CD14-positive monocyte (primary cell): ENCODE results near the gene STYXL2. TPM values are rescaled to one million over a fixed set of nuclear protein-coding genes. Genes with fewer than 3 reads are reported as not detected.

Experiments used
- DNase-seq, 3 donors: peaks; one replicate each; pipeline ENCODE4 v3.0.0-alpha.2; 2011 to 2022
- H2AFZ ChIP-seq: 2 replicates; pipeline ENCODE4 v1.6.0; 2012; ENCODE audit warnings: mild to moderate bottlenecking, low read depth, low read length, inconsistent platforms; ENCODE audit not compliant: insufficient read depth, poor library complexity, severe bottlenecking
- H3K27ac ChIP-seq, 2 donors: 1 replicate in 1 of 2; 2 replicates in 1 of 2; pipeline ENCODE4 v1.5.1; 2012 to 2013; ENCODE audit warnings: low read length in 2 of 2, control low read depth in 1 of 2, inconsistent platforms in 1 of 2, low read depth in 1 of 2, mild to moderate bottlenecking in 1 of 2
- H3K27me3 ChIP-seq, 2 donors: one replicate each; pipeline versions ENCODE4 v1.6.0 to v1.6.1; 2011 to 2013; ENCODE audit warnings: low read length in 2 of 2; ENCODE audit not compliant: control insufficient read depth in 2 of 2, insufficient read depth in 2 of 2
- H3K36me3 ChIP-seq, 2 donors: replicated peaks in 1 of 2; 1 replicate in 1 of 2; 2 replicates in 1 of 2; pipeline versions ENCODE4 v1.5.1 to v1.6.1; 2012 to 2013; ENCODE audit warnings: low read length in 2 of 2, control low read depth in 1 of 2, inconsistent platforms in 1 of 2, mild to moderate bottlenecking in 1 of 2; ENCODE audit not compliant: insufficient read depth in 2 of 2, control insufficient read depth in 1 of 2
- H3K4me1 ChIP-seq, 2 donors: 1 replicate in 1 of 2; 2 replicates in 1 of 2; pipeline versions ENCODE4 v1.5.1 to v1.6.1; 2012 to 2013; ENCODE audit warnings: low read length in 2 of 2, control low read depth in 1 of 2, inconsistent platforms in 1 of 2, mild to moderate bottlenecking in 1 of 2, moderate library complexity in 1 of 2; ENCODE audit not compliant: insufficient read depth in 2 of 2, control insufficient read depth in 1 of 2
- H3K4me2 ChIP-seq: replicated peaks from 2 replicates; pipeline ENCODE3; 2012; ENCODE audit warnings: low read length, moderate library complexity, mild to moderate bottlenecking; ENCODE audit not compliant: poor library complexity, severe bottlenecking; ENCODE audit errors: extremely low read depth
- H3K4me3 ChIP-seq, 3 experiments: fragments of 200-600 bp in 1 of 3; sonication (generic) in 1 of 3; replicated peaks in 1 of 3; 1 replicate in 2 of 3; 2 replicates in 1 of 3; pipeline ENCODE4 v1.5.1; 2011 to 2013; ENCODE audit warnings: low read length in 3 of 3, mild to moderate bottlenecking in 3 of 3, control low read depth in 2 of 3, low read depth in 2 of 3, inconsistent platforms in 1 of 3, moderate library complexity in 1 of 3
- H3K79me2 ChIP-seq: 2 replicates; pipeline ENCODE4 v1.6.0; 2012; ENCODE audit warnings: mild to moderate bottlenecking, control low read depth, inconsistent platforms, low read length, moderate library complexity; ENCODE audit not compliant: insufficient read depth
- H3K9ac ChIP-seq: 2 replicates; pipeline ENCODE4 v1.6.0; 2017; ENCODE audit warnings: low read length, mild to moderate bottlenecking; ENCODE audit not compliant: insufficient read depth, poor library complexity, severe bottlenecking
- H3K9me3 ChIP-seq, 2 donors: replicated peaks in 1 of 2; 1 replicate in 1 of 2; 2 replicates in 1 of 2; pipeline versions ENCODE4 v1.5.1 to v1.6.1; 2012 to 2013; ENCODE audit warnings: low read length in 2 of 2, control low read depth in 1 of 2; ENCODE audit not compliant: control insufficient read depth in 1 of 2, insufficient read depth in 1 of 2
- H4K20me1 ChIP-seq: 2 replicates; pipeline ENCODE4 v1.6.0; 2012; ENCODE audit warnings: mild to moderate bottlenecking, low read length, control low read depth, moderate library complexity; ENCODE audit not compliant: insufficient read depth
- H3K27ac Mint-ChIP-seq, 7 donors: one replicate each; pipeline ENCODE4 v1.8.0; 2020; ENCODE audit warnings: mild to moderate bottlenecking in 7 of 7, mixed read lengths in 7 of 7, moderate library complexity in 6 of 7, inconsistent platforms in 2 of 7
- H3K27me3 Mint-ChIP-seq, 3 donors: one replicate each; pipeline ENCODE4 v1.8.0; 2021 to 2022; ENCODE audit warnings: low read depth in 3 of 3, mild to moderate bottlenecking in 3 of 3, mixed read lengths in 3 of 3, moderate library complexity in 3 of 3, inconsistent platforms in 1 of 3
- H3K36me3 Mint-ChIP-seq, 2 donors: one replicate each; pipeline ENCODE4 v1.8.0; 2020; ENCODE audit warnings: mixed read lengths in 2 of 2, inconsistent platforms in 1 of 2, mild to moderate bottlenecking in 1 of 2
- H3K4me1 Mint-ChIP-seq: one replicate; pipeline ENCODE4 v1.8.0; 2020; ENCODE audit warnings: mild to moderate bottlenecking, mixed read lengths
- H3K4me3 Mint-ChIP-seq, 2 donors: one replicate each; pipeline ENCODE4 v1.8.0; 2020; ENCODE audit warnings: mild to moderate bottlenecking in 2 of 2, mixed read lengths in 2 of 2, moderate library complexity in 1 of 2
- H3K9me3 Mint-ChIP-seq, 7 donors: one replicate each; pipeline ENCODE4 v1.8.0; 2020 to 2022; ENCODE audit warnings: mixed read lengths in 7 of 7, mild to moderate bottlenecking in 6 of 7, moderate library complexity in 6 of 7, inconsistent platforms in 2 of 7
- WGBS: methylation state at CpG from one replicate; pipeline ENCODE4 v1.1.5; 2013; ENCODE audit warnings: missing lambda C conversion rate; ENCODE audit not compliant: insufficient coverage; 5-methylcytosine and 5-hydroxymethylcytosine counted together
- intact Hi-C, 2 donors: fragments of 100-400 bp; cut with micrococcal nuclease; formaldehyde crosslinking; loops; one replicate each; pipeline versions ENCODE4 v1.15.0 to v1.15.1; 2023
- polyA plus RNA-seq, 3 donors: library from polyadenylated mRNA; depleted of rRNA in 1 of 3; unstranded in 2 of 3; stranded (reverse) in 1 of 3; fragments of 300-500 nt in 2 of 3; fragments of >200 nt in 1 of 3; fragmentation: Illumina TruSeq in 2 of 3; gene quantifications; 1 replicate in 2 of 3; 2 replicates in 1 of 3; pipeline ENCODE4 v1.2.3, GENCODE V29; 2012 to 2021
- TF ChIP-seq, protein P1 (sequence below): fragments of 200-600 bp; IDR thresholded peaks from one replicate; pipeline ENCODE4 v1.8.0; 2022; ENCODE audit warnings: antibody characterized with exemption, mild to moderate bottlenecking

STYXL2 gene
- polyA plus RNA-seq, 3 donors: not detected

DNA sequence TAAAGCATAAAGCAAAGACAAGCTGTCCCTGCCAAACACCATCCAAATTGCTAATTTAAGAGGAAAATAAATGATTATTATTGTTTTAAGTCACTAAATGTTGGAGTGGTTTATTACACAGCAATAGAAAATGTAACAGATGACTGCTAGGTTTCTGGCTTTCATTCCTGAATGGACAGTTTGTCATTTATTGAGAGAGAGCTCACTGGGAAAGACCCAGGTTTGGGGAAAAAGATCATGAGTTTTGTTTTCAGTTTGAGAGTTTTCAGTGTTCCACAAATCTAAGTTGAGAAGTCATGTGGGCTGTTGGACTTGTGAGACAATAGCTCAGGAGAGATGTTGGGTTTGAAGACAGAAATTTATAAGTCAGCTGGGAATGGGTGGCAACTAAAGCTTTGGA is 9.1 kb upstream of the STYXL2 start:
- no peaks in the 10 kb centered on the region for H3K27me3 ChIP-seq
- intact Hi-C loops: no loop called here
- H3K4me1 Mint-ChIP-seq: peaks cover 6% of the 10 kb centered on the region
- no peaks in the 10 kb centered on the region for H3K79me2 ChIP-seq
- no peak overlapping the region for H3K4me2 ChIP-seq
- H3K27me3 Mint-ChIP-seq: peaks cover 0 to 7% (median 4%) of the 10 kb centered on the region in 3 donors
- no peaks in the 10 kb centered on the region for H3K36me3 ChIP-seq
- H3K36me3 Mint-ChIP-seq: no peaks in the 10 kb centered on the region
- H3K9me3 Mint-ChIP-seq: peaks cover 0 to 3% (median 0%) of the 10 kb centered on the region in 7 donors
- no peaks in the 10 kb centered on the region for H3K9me3 ChIP-seq
- no peak overlapping the region for H3K27ac Mint-ChIP-seq
- no peak for DNase-seq
- peaks cover 11 to 17% of the 10 kb centered on the region in 2 donors for H3K4me1 ChIP-seq
- TF ChIP-seq, protein P1, sequence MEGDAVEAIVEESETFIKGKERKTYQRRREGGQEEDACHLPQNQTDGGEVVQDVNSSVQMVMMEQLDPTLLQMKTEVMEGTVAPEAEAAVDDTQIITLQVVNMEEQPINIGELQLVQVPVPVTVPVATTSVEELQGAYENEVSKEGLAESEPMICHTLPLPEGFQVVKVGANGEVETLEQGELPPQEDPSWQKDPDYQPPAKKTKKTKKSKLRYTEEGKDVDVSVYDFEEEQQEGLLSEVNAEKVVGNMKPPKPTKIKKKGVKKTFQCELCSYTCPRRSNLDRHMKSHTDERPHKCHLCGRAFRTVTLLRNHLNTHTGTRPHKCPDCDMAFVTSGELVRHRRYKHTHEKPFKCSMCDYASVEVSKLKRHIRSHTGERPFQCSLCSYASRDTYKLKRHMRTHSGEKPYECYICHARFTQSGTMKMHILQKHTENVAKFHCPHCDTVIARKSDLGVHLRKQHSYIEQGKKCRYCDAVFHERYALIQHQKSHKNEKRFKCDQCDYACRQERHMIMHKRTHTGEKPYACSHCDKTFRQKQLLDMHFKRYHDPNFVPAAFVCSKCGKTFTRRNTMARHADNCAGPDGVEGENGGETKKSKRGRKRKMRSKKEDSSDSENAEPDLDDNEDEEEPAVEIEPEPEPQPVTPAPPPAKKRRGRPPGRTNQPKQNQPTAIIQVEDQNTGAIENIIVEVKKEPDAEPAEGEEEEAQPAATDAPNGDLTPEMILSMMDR: no peak
- H3K4me3 Mint-ChIP-seq: no peak overlapping the region
- no peaks in the 10 kb centered on the region for H4K20me1 ChIP-seq
- H3K27ac ChIP-seq: no peak overlapping the region
- H2AFZ ChIP-seq: no peak overlapping the region
- no peak overlapping the region for H3K9ac ChIP-seq
- H3K4me3 ChIP-seq: no peak overlapping the region

DNA sequence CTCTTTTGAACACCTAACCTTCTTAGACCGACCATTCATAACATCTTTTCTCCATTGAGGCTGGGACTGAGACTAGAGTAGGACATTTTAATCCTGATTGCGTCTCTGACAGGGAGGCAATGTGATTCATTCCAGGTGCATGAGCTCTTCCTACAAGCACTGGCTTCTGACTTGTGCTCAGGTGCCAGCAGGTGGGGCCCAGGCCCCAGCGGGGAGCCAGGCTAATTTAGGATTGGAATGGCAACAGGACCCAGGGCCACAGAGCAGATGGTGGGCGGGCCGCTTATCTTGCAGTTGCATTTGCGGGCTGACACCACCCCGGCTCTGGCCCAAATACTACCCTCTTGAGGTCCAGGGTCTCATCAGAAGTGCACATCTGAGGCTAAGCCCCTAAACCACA is 7.8 kb upstream of the STYXL2 start:
- TF ChIP-seq, protein P1: no peak
- Mint-ChIP-seq H3K4me3 (no peak overlapping the region), H3K27ac (no peak overlapping the region), H3K4me1 (peaks cover 19% of the 10 kb centered on the region), H3K9me3 (peaks cover 0 to 3% (median 0%) of the 10 kb centered on the region in 7 donors), H3K27me3 (peaks cover 0 to 4% (median 3%) of the 10 kb centered on the region in 3 donors), H3K36me3 (no peaks in the 10 kb centered on the region)
- 100% methylated on average over 6 of the region's 7 CpGs for WGBS
- Histone ChIP-seq H3K36me3 (no peaks in the 10 kb centered on the region), H4K20me1 (no peaks in the 10 kb centered on the region), H2AFZ (no peak overlapping the region), H3K4me1 (peaks cover 24 to 30% of the 10 kb centered on the region in 2 donors), H3K4me3 (no peak overlapping the region), H3K4me2 (no peak overlapping the region), H3K27ac (no peak overlapping the region), H3K9ac (no peak overlapping the region), H3K79me2 (no peaks in the 10 kb centered on the region), H3K9me3 (no peaks in the 10 kb centered on the region), H3K27me3 (no peaks in the 10 kb centered on the region)
- intact Hi-C loops: no loop called here
- DNase-seq: no peak
